H9 (cell line): ENCODE results near the gene PADI6. TPM values are rescaled to one million over a fixed set of nuclear protein-coding genes. Genes with fewer than 3 reads are reported as not detected.

ENCODE experiments used
- DNase-seq: peaks from one replicate; pipeline ENCODE4 v3.0.0-alpha.2; 2017
- H2AFZ ChIP-seq: one replicate; pipeline ENCODE4 v1.6.1; 2013; ENCODE audit warnings: mild to moderate bottlenecking, low read length, control low read depth, moderate library complexity
- H2AK5ac ChIP-seq: 2 replicates; pipeline ENCODE4 v1.6.1; 2013; ENCODE audit warnings: low read length, control low read depth, mixed read lengths; ENCODE audit not compliant: insufficient read length
- H2BK120ac ChIP-seq: one replicate; pipeline ENCODE4 v1.6.1; 2013; ENCODE audit warnings: low read depth, mild to moderate bottlenecking, low read length, control low read depth, inconsistent platforms; ENCODE audit not compliant: poor library complexity, severe bottlenecking
- H2BK12ac ChIP-seq: 2 replicates; pipeline ENCODE4 v1.6.1; 2013; ENCODE audit warnings: low read length, control low read depth, mixed read lengths, low read depth; ENCODE audit not compliant: insufficient read length
- H2BK15ac ChIP-seq: 2 replicates; pipeline ENCODE4 v1.6.1; 2013; ENCODE audit warnings: low read depth, low read length, control low read depth
- H2BK20ac ChIP-seq: one replicate; pipeline ENCODE4 v1.6.1; 2013; ENCODE audit warnings: low read depth, mild to moderate bottlenecking, low read length, control low read depth, inconsistent platforms; ENCODE audit not compliant: poor library complexity, severe bottlenecking
- H2BK5ac ChIP-seq: 2 replicates; pipeline ENCODE4 v1.6.1; 2013; ENCODE audit warnings: low read length, control low read depth, mixed read lengths; ENCODE audit not compliant: insufficient read length
- H3K14ac ChIP-seq: 2 replicates; pipeline ENCODE4 v1.6.1; 2013; ENCODE audit warnings: low read length, control low read depth; ENCODE audit not compliant: insufficient read depth
- H3K18ac ChIP-seq: 2 replicates; pipeline ENCODE4 v1.6.1; 2013; ENCODE audit warnings: low read depth, mild to moderate bottlenecking, mixed read lengths, low read length, control low read depth; ENCODE audit not compliant: insufficient read length
- H3K23ac ChIP-seq: 2 replicates; pipeline ENCODE4 v1.6.1; 2013; ENCODE audit warnings: low read length, control low read depth, mixed read lengths, low read depth; ENCODE audit not compliant: insufficient read length
- H3K23me2 ChIP-seq: 2 replicates; pipeline ENCODE4 v1.6.1; 2013; ENCODE audit warnings: low read depth, mild to moderate bottlenecking, mixed read lengths, low read length, control low read depth; ENCODE audit not compliant: insufficient read length, poor library complexity, severe bottlenecking
- H3K27ac ChIP-seq: 2 replicates; pipeline ENCODE4 v1.5.1; 2013; ENCODE audit warnings: low read length, control low read depth, mixed read lengths, low read depth; ENCODE audit not compliant: insufficient read length
- H3K27me3 ChIP-seq: 2 replicates; pipeline ENCODE4 v1.6.1; 2013; ENCODE audit warnings: low read length, control low read depth, inconsistent platforms; ENCODE audit not compliant: insufficient read depth
- H3K4ac ChIP-seq: 2 replicates; pipeline ENCODE4 v1.6.1; 2013; ENCODE audit warnings: low read depth, mild to moderate bottlenecking, control low read depth, inconsistent platforms, low read length, moderate library complexity
- H3K4me1 ChIP-seq: 2 replicates; pipeline ENCODE4 v1.6.1; 2013; ENCODE audit warnings: low read length, control low read depth, inconsistent platforms; ENCODE audit not compliant: insufficient read depth
- H3K4me2 ChIP-seq: 2 replicates; pipeline ENCODE4 v1.6.1; 2013; ENCODE audit warnings: low read length, control low read depth, mixed read lengths; ENCODE audit not compliant: insufficient read length, insufficient read depth
- H3K56ac ChIP-seq: 2 replicates; pipeline ENCODE4 v1.6.1; 2013; ENCODE audit warnings: low read depth, mild to moderate bottlenecking, mixed read lengths, low read length, control low read depth; ENCODE audit not compliant: insufficient read length
- H3K79me1 ChIP-seq: 2 replicates; pipeline ENCODE4 v1.6.1; 2013; ENCODE audit warnings: low read depth, mild to moderate bottlenecking, moderate library complexity, low read length, control low read depth, inconsistent platforms; ENCODE audit not compliant: insufficient read depth, poor library complexity, severe bottlenecking
- H3K79me2 ChIP-seq: 2 replicates; pipeline ENCODE4 v1.6.1; 2013; ENCODE audit warnings: low read length, control low read depth, inconsistent platforms; ENCODE audit not compliant: insufficient read depth
- H3K9ac ChIP-seq: 2 replicates; pipeline ENCODE4 v1.6.1; 2013; ENCODE audit warnings: low read length, control low read depth, mixed read lengths; ENCODE audit not compliant: insufficient read length; ENCODE audit errors: extremely low read depth
- H3K9me3 ChIP-seq: one replicate; pipeline ENCODE4 v1.6.1; 2013; ENCODE audit warnings: low read depth, low read length, inconsistent platforms; ENCODE audit not compliant: control insufficient read depth
- H3T11ph ChIP-seq: one replicate; pipeline ENCODE4 v1.6.1; 2013; ENCODE audit warnings: mild to moderate bottlenecking, low read length, control low read depth, inconsistent platforms
- H4K20me1 ChIP-seq: one replicate; pipeline ENCODE4 v1.6.1; 2013; ENCODE audit not compliant: control insufficient read depth, insufficient read length, insufficient read depth
- H4K5ac ChIP-seq: 2 replicates; pipeline ENCODE4 v1.6.1; 2013; ENCODE audit warnings: low read depth, mild to moderate bottlenecking, mixed read lengths, low read length, control low read depth; ENCODE audit not compliant: insufficient read length
- H4K8ac ChIP-seq: replicated peaks from 2 replicates; pipeline ENCODE4 v1.6.1; 2013; ENCODE audit warnings: low read length, control low read depth, mixed read lengths, low read depth; ENCODE audit not compliant: insufficient read length
- H4K91ac ChIP-seq: 2 replicates; pipeline ENCODE4 v1.6.1; 2013; ENCODE audit warnings: low read depth, mild to moderate bottlenecking, moderate library complexity, mixed read lengths, low read length, control low read depth; ENCODE audit not compliant: insufficient read length
- H3K27ac Mint-ChIP-seq, 3 experiments: 2 replicates in 2 of 3; 3 replicates in 1 of 3; pipeline ENCODE4 v1.8.0; 2020 to 2021; ENCODE audit warnings: mixed read lengths in 3 of 3, mild to moderate bottlenecking in 1 of 3, moderate library complexity in 1 of 3
- H3K27me3 Mint-ChIP-seq: 2 replicates; pipeline ENCODE4 v1.8.0; 2021; ENCODE audit warnings: low read depth, mild to moderate bottlenecking, moderate library complexity, mixed read lengths
- H3K36me3 Mint-ChIP-seq, 3 experiments: 2 replicates in 2 of 3; 3 replicates in 1 of 3; pipeline ENCODE4 v1.8.0; 2020 to 2021; ENCODE audit warnings: low read depth in 3 of 3, mixed read lengths in 3 of 3; ENCODE audit not compliant: insufficient read depth in 1 of 3
- H3K4me1 Mint-ChIP-seq, 2 experiments: 2 replicates each; pipeline ENCODE4 v1.8.0; 2020; ENCODE audit warnings: mixed read lengths in 2 of 2
- H3K4me3 Mint-ChIP-seq, 2 experiments: 2 replicates in 1 of 2; 3 replicates in 1 of 2; pipeline ENCODE4 v1.8.0; 2020 to 2021; ENCODE audit warnings: mild to moderate bottlenecking in 2 of 2, mixed read lengths in 2 of 2, moderate library complexity in 1 of 2
- H3K9me3 Mint-ChIP-seq, 2 experiments: 2 replicates in 1 of 2; 3 replicates in 1 of 2; pipeline ENCODE4 v1.8.0; 2020; ENCODE audit warnings: mild to moderate bottlenecking in 2 of 2, mixed read lengths in 2 of 2, moderate library complexity in 1 of 2
- CTCF ChIP-seq: fragments of 200-600 bp; sonication (generic); conservative IDR thresholded peaks from 3 replicates; pipeline ENCODE4 v1.8.0; 2021; ENCODE audit warnings: antibody characterized with exemption, mild to moderate bottlenecking
- WGBS: extraction: QIAGEN DNeasy Blood & Tissue Kit; methylation state at CpG from one replicate; pipeline ENCODE4 v1.1.7; 2013; ENCODE audit warnings: missing lambda C conversion rate, low lambda C conversion rate, mixed read lengths; ENCODE audit not compliant: insufficient read length; ENCODE audit errors: extremely low coverage; 5-methylcytosine and 5-hydroxymethylcytosine counted together
- long read RNA-seq: library from polyadenylated mRNA; unstranded; transcript quantifications from one replicate; pipeline ENCODE4 v2.0.0, GENCODE V29; 2020
- total RNA-seq: library from RNA; stranded (reverse); gene quantifications from 2 replicates; pipeline ENCODE4 v1.2.1, GENCODE V29; 2021

Gene PADI6
- not detected in 2 replicates for total RNA-seq
- long read RNA-seq, result 0 reads

- H3T11ph ChIP-seq, result no peak within 1 kb of the TSS
- no peak within 1 kb of the TSS for H3K9ac ChIP-seq
- no peaks in the 10 kb centered on the region for H3K27me3 ChIP-seq
- no peak within 1 kb of the TSS for H2AFZ ChIP-seq
- no peak within 1 kb of the TSS for H3K4me2 ChIP-seq
- Mint-ChIP-seq H3K27me3 (peaks cover 11% of the 10 kb centered on the region), H3K4me3 (no peak within 1 kb of the TSS), H3K36me3 (no peaks in the 10 kb centered on the region), H3K27ac (peak within 1 kb of the TSS in 1 of 3 experiments; percentile 95; a peak in 2 of 7 replicates), H3K9me3 (no peaks in the 10 kb centered on the region), H3K4me1 (peaks cover 26% of the 10 kb centered on the region in 2 experiments)
- H4K20me1 ChIP-seq, result no peaks in the 10 kb centered on the region
- H3K56ac ChIP-seq, result no peak within 1 kb of the TSS
- no peak for TF ChIP-seq CTCF
- H3K23me2 ChIP-seq, result no peaks in the 10 kb centered on the region
- H2BK12ac ChIP-seq, result no peak within 1 kb of the TSS
- H2BK20ac ChIP-seq, result no peak within 1 kb of the TSS
- H4K91ac ChIP-seq, result no peak within 1 kb of the TSS
- no peak within 1 kb of the TSS for H4K8ac ChIP-seq
- no peak within 1 kb of the TSS for H3K18ac ChIP-seq
- no peak within 1 kb of the TSS; the same call in 1 of the 2 replicates for H3K14ac ChIP-seq
- no peak within 1 kb of the TSS for H2BK120ac ChIP-seq
- no peak within 1 kb of the TSS for H2BK5ac ChIP-seq
- H4K5ac ChIP-seq, result no peak within 1 kb of the TSS
- no peak within 1 kb of the TSS for H3K4ac ChIP-seq
- no peaks in the 10 kb centered on the region for H3K79me1 ChIP-seq
- H3K4me1 ChIP-seq, result no peaks in the 10 kb centered on the region
- H2BK15ac ChIP-seq, result no peak within 1 kb of the TSS
- no peak within 1 kb of the TSS for H3K23ac ChIP-seq
- no peak within 1 kb of the TSS for H3K27ac ChIP-seq
- WGBS, result no CpG with 5 or more reads among the region's 7 CpGs
- no peak within 1 kb of the TSS for H2AK5ac ChIP-seq
- no peaks in the 10 kb centered on the region for H3K9me3 ChIP-seq
- no peak for DNase-seq
- H3K79me2 ChIP-seq, result no peaks in the 10 kb centered on the region
Observed at GRCh38 chr1:17371896-17372295, at the start of gene PADI6. Gene PADI6, plus strand, starts transcription at chr1:17372196. Its CDS starts 50 bp downstream, at chr1:17372246.
